GM13976 (cell line): ENCODE data around the gene PNPLA7.
A peak's percentile ranks its signal among the peaks of the same experiment; 100 is the strongest.
"Not testable (repeated sequence)": the region's sequence is repeated elsewhere in the genome, so short reads cannot be mapped to it uniquely, and the experiment has no call there.

ENCODE experiments used
- DNase-seq: peaks from one replicate; pipeline ENCODE4 v3.0.0; 2012; ENCODE audit warnings: low spot score
- CTCF ChIP-seq: IDR thresholded peaks from 2 replicates; pipeline ENCODE4 v1.5.1; 2012; ENCODE audit warnings: borderline replicate concordance, mild to moderate bottlenecking; ENCODE audit not compliant: insufficient read depth; ENCODE audit errors: extremely low read depth, missing control alignments, control extremely low read depth
- in situ Hi-C: fragments of 300-500 bp; cut with MboI; formaldehyde crosslinking; loops from one replicate; pipeline ENCODE4 v1.12.0; 2022; ENCODE audit warnings: low sequenced_read_pairs, mixed read lengths, inconsistent platforms; ENCODE audit not compliant: unreplicated experiment

Gene PNPLA7

GRCh38 chr9:137542486-137542885, 7.7 kb downstream of the PNPLA7 start:
- DNase-seq = no peak
- no peak for TF ChIP-seq CTCF
- in situ Hi-C loops = loop anchor here (25.0 kb wide), 1 partner anchor 255 kb away; the partner anchor contains the start of gene TOR4A

GRCh38 chr9:137540536-137540935, 9.7 kb downstream of the PNPLA7 start:
- no peak for DNase-seq
- in situ Hi-C loops = loop anchor here (25.0 kb wide), 1 partner anchor 253 kb away; the partner anchor contains the start of gene TOR4A
- no peak for TF ChIP-seq CTCF

- no peak for DNase-seq
- TF ChIP-seq CTCF = no peak
- in situ Hi-C loops = loop anchor here (25.0 kb wide), 1 partner anchor 251 kb away; the partner anchor contains the start of gene TOR4A
These were observed 12.1 kb downstream of the PNPLA7 start for GRCh38 chr9:137538058-137538457.

GRCh38 chr9:137536594-137537131, 13.5 kb downstream of the PNPLA7 start:
- in situ Hi-C loops = loop anchor here (25.0 kb wide), 1 partner anchor 249 kb away; the partner anchor contains the start of gene TOR4A
- DNase-seq = not testable (repeated sequence)

- TF ChIP-seq CTCF = no peak
These were observed 15.1 kb downstream of the PNPLA7 start for GRCh38 chr9:137535120-137535428.

GRCh38 chr9:137534256-137535119, 15.7 kb downstream of the PNPLA7 start:
- DNase-seq = peak; percentile 73
- peak; percentile 36 for TF ChIP-seq CTCF
- in situ Hi-C loops = loop anchor here (25.0 kb wide), 1 partner anchor 247 kb away; the partner anchor contains the start of gene TOR4A

More at GRCh38 chr9:137535120-137535428, 15.1 kb downstream of the PNPLA7 start:
- in situ Hi-C loops = loop anchor here (25.0 kb wide), 1 partner anchor 248 kb away; the partner anchor contains the start of gene TOR4A
- no peak for DNase-seq

GRCh38 chr9:137532891-137533468, 17.2 kb downstream of the PNPLA7 start:
- in situ Hi-C loops = loop anchor here (25.0 kb wide), 1 partner anchor 246 kb away; the partner anchor contains the start of gene TOR4A
- not testable (repeated sequence) for DNase-seq
